GM11168 (cell line): ENCODE results near the gene KRT72.

Experiments used
- in situ Hi-C: fragments of 300-500 bp; cut with MboI; formaldehyde crosslinking; loops from one replicate; pipeline ENCODE4 v1.12.0; 2022; ENCODE audit warnings: low sequenced_read_pairs; ENCODE audit not compliant: unreplicated experiment

The KRT72 gene

GRCh38 chr12:52582486-52582885, 18.8 kb downstream of the KRT72 start:
- in situ Hi-C loops: loop anchor here (10.0 to 25.0 kb wide), 2 partner anchors 302 to 405 kb away; no protein-coding TSS in a partner anchor

GRCh38 chr12:52581481-52581880, 19.8 kb downstream of the KRT72 start:
- in situ Hi-C loops: loop anchor here (10.0 to 25.0 kb wide), 2 partner anchors 303 to 406 kb away; no protein-coding TSS in a partner anchor

- in situ Hi-C loops: loop anchor here (10.0 to 25.0 kb wide), 2 partner anchors 304 to 406 kb away; no protein-coding TSS in a partner anchor
Observed at GRCh38 chr12:52581066-52581465, 20.2 kb downstream of the KRT72 start.

- in situ Hi-C loops: loop anchor here (10.0 to 25.0 kb wide), 2 partner anchors 304 to 407 kb away; no protein-coding TSS in a partner anchor
Observed at GRCh38 chr12:52580496-52580895, 20.8 kb downstream of the KRT72 start.

- in situ Hi-C loops: loop anchor here (10.0 to 25.0 kb wide), 2 partner anchors 305 to 408 kb away; no protein-coding TSS in a partner anchor
Observed at GRCh38 chr12:52579468-52580465, 21.5 kb downstream of the KRT72 start.

- in situ Hi-C loops: loop anchor here (25.0 kb wide), 1 partner anchor 409 kb away; no protein-coding TSS in a partner anchor
Observed at GRCh38 chr12:52578469-52578868, 22.8 kb downstream of the KRT72 start.

- in situ Hi-C loops: loop anchor here (25.0 kb wide), 1 partner anchor 410 kb away; no protein-coding TSS in a partner anchor
Observed at GRCh38 chr12:52577316-52577715, 23.9 kb downstream of the KRT72 start.

GRCh38 chr12:52575948-52576347, 25.3 kb downstream of the KRT72 start:
- in situ Hi-C loops: loop anchor here (25.0 kb wide), 1 partner anchor 411 kb away; no protein-coding TSS in a partner anchor

- in situ Hi-C loops: loop anchor here (25.0 kb wide), 1 partner anchor 412 kb away; no protein-coding TSS in a partner anchor
Observed at GRCh38 chr12:52575256-52575655, 26.0 kb downstream of the KRT72 start.

GRCh38 chr12:52573743-52574142, 27.5 kb downstream of the KRT72 start, which contains the start of gene KRT74:
KRT74 (minus strand) TSS chr12:52573843; CDS start chr12:52573777, 66 bp downstream.
- in situ Hi-C loops: no loop called here

- in situ Hi-C loops: no loop called here
Observed at GRCh38 chr12:52573306-52573705, 28.0 kb downstream of the KRT72 start.

- in situ Hi-C loops: no loop called here
Observed at GRCh38 chr12:52570511-52570910, 30.8 kb downstream of the KRT72 start.

- in situ Hi-C loops: no loop called here
Observed at GRCh38 chr12:52568111-52568510, 33.2 kb downstream of the KRT72 start.

- in situ Hi-C loops: no loop called here
Observed at GRCh38 chr12:52566847-52567291, 34.4 kb downstream of the KRT72 start.

GRCh38 chr12:52564582-52564981, 36.7 kb downstream of the KRT72 start:
- in situ Hi-C loops: no loop called here

GRCh38 chr12:52561880-52562449, 39.3 kb downstream of the KRT72 start:
- in situ Hi-C loops: no loop called here

- in situ Hi-C loops: no loop called here
Observed at GRCh38 chr12:52559979-52560378, 41.3 kb downstream of the KRT72 start.

- in situ Hi-C loops: no loop called here
Observed at GRCh38 chr12:52558781-52559445, 42.4 kb downstream of the KRT72 start.

- in situ Hi-C loops: no loop called here
Observed at GRCh38 chr12:52557476-52557875, 43.8 kb downstream of the KRT72 start.

- in situ Hi-C loops: no loop called here
Observed at GRCh38 chr12:52555577-52555976, 45.7 kb downstream of the KRT72 start.
